ENCODE measurements around the gene MEX3C. TPM values are rescaled to one million over a fixed set of nuclear protein-coding genes. Genes with fewer than 3 reads are reported as not detected.

Gene MEX3C
- total and polyA plus RNA-seq, 5 donors from 2014 or later, result 6.4 to 84.3 (median 10.2) TPM

- Histone ChIP-seq H3K27me3 (ENCODE audit: control insufficient read depth, insufficient read depth, low read length) (no peaks in the 10 kb centered on the region), H3K4me3 (ENCODE audit: low read depth, low read length) (no peak overlapping the region), H3K36me3 (ENCODE audit: control insufficient read depth, insufficient read depth, low read length) (no peaks in the 10 kb centered on the region), H3K27ac (ENCODE audit: insufficient read depth, low read length, poor library complexity, severe bottlenecking) (no peak overlapping the region), H3K4me1 (ENCODE audit: control insufficient read depth, insufficient read depth, low read length, poor library complexity, severe bottlenecking) (no peaks in the 10 kb centered on the region), H3K9me3 (ENCODE audit: control insufficient read depth in 2 of 2, low read length in 2 of 2) (no peaks in the 10 kb centered on the region)
- Mint-ChIP-seq H3K27me3 (peaks cover 6% of the 10 kb centered on the region), H3K4me1 (no peaks in the 10 kb centered on the region), H3K27ac (no peak overlapping the region), H3K9me3 (peaks cover 0 to 10% (median 1%) of the 10 kb centered on the region in 7 donors), H3K4me3 (no peak overlapping the region), H3K36me3 (no peaks in the 10 kb centered on the region)
- ATAC-seq (ENCODE audit: low read depth in 2 of 2) (no peak), DNase-seq (no peak)
These were observed 29.3 kb upstream of the MEX3C start for GRCh38 chr18:51226587-51227350.

- no peaks in the 10 kb centered on the region for H3K27me3 ChIP-seq (ENCODE audit: control insufficient read depth, insufficient read depth, low read length)
- no peaks in the 10 kb centered on the region for H3K36me3 ChIP-seq (ENCODE audit: control insufficient read depth, insufficient read depth, low read length)
- no peak for DNase-seq
- H3K9me3 Mint-ChIP-seq, result peaks cover 0 to 10% (median 1%) of the 10 kb centered on the region in 7 donors
- no peak overlapping the region for H3K27ac Mint-ChIP-seq
- ATAC-seq (ENCODE audit: low read depth in 2 of 2), result no peak
- H3K36me3 Mint-ChIP-seq, result no peaks in the 10 kb centered on the region
- peaks cover 11% of the 10 kb centered on the region for H3K27me3 Mint-ChIP-seq
- no peak overlapping the region for H3K4me3 Mint-ChIP-seq
- no peak overlapping the region for H3K4me3 ChIP-seq (ENCODE audit: low read depth, low read length)
- no peak overlapping the region for H3K27ac ChIP-seq (ENCODE audit: insufficient read depth, low read length, poor library complexity, severe bottlenecking)
- no peaks in the 10 kb centered on the region for H3K4me1 Mint-ChIP-seq
- no peaks in the 10 kb centered on the region for H3K9me3 ChIP-seq (ENCODE audit: control insufficient read depth in 2 of 2, low read length in 2 of 2)
- H3K4me1 ChIP-seq (ENCODE audit: control insufficient read depth, insufficient read depth, low read length, poor library complexity, severe bottlenecking), result no peaks in the 10 kb centered on the region
These were observed 28.6 kb upstream of the MEX3C start for GRCh38 chr18:51226068-51226467.

- H3K4me3 ChIP-seq (ENCODE audit: low read depth, low read length), result no peak overlapping the region
- no peaks in the 10 kb centered on the region for H3K27me3 ChIP-seq (ENCODE audit: control insufficient read depth, insufficient read depth, low read length)
- H3K27me3 Mint-ChIP-seq, result no peaks in the 10 kb centered on the region
- DNase-seq (no peak), ATAC-seq (ENCODE audit: low read depth in 2 of 2) (no peak)
- H3K36me3 ChIP-seq (ENCODE audit: control insufficient read depth, insufficient read depth, low read length), result no peaks in the 10 kb centered on the region
- H3K4me1 ChIP-seq (ENCODE audit: control insufficient read depth, insufficient read depth, low read length, poor library complexity, severe bottlenecking), result peaks cover 10% of the 10 kb centered on the region
- peaks cover 0 to 1% (median 0%) of the 10 kb centered on the region in 7 donors for H3K9me3 Mint-ChIP-seq
- no peak overlapping the region for H3K27ac Mint-ChIP-seq
- H3K4me3 Mint-ChIP-seq, result no peak overlapping the region
- H3K36me3 Mint-ChIP-seq, result no peaks in the 10 kb centered on the region
- H3K4me1 Mint-ChIP-seq, result peaks cover 4 to 19% (median 11%) of the 10 kb centered on the region in 4 donors
- H3K9me3 ChIP-seq (ENCODE audit: control insufficient read depth in 2 of 2, low read length in 2 of 2), result no peaks in the 10 kb centered on the region
- H3K27ac ChIP-seq (ENCODE audit: insufficient read depth, low read length, poor library complexity, severe bottlenecking), result no peak overlapping the region
These were observed 15.1 kb upstream of the MEX3C start for GRCh38 chr18:51212606-51213005.

- no peaks in the 10 kb centered on the region for H3K36me3 ChIP-seq (ENCODE audit: control insufficient read depth, insufficient read depth, low read length)
- H3K4me1 ChIP-seq (ENCODE audit: control insufficient read depth, insufficient read depth, low read length, poor library complexity, severe bottlenecking), result peaks cover 10% of the 10 kb centered on the region
- no peaks in the 10 kb centered on the region for H3K27me3 ChIP-seq (ENCODE audit: control insufficient read depth, insufficient read depth, low read length)
- ATAC-seq (ENCODE audit: low read depth in 2 of 2), result peak; percentile 75 to 78
- Mint-ChIP-seq H3K27ac (peak overlapping the region; percentile 10 to 74 (median 45)), H3K4me1 (peaks cover 4 to 19% (median 11%) of the 10 kb centered on the region in 4 donors), H3K4me3 (peak overlapping the region in 1 of 4 donors; percentile 4), H3K27me3 (peaks cover 7% of the 10 kb centered on the region), H3K36me3 (no peaks in the 10 kb centered on the region), H3K9me3 (peaks cover 0 to 1% (median 0%) of the 10 kb centered on the region in 7 donors)
- H3K27ac ChIP-seq (ENCODE audit: insufficient read depth, low read length, poor library complexity, severe bottlenecking), result no peak overlapping the region
- H3K9me3 ChIP-seq (ENCODE audit: control insufficient read depth in 2 of 2, low read length in 2 of 2), result no peaks in the 10 kb centered on the region
- DNase-seq, result peak in 2 of 3 donors; percentile 37 to 86
- H3K4me3 ChIP-seq (ENCODE audit: low read depth, low read length), result no peak overlapping the region
These were observed 14.1 kb upstream of the MEX3C start for GRCh38 chr18:51211552-51211951.

- Mint-ChIP-seq H3K4me1 (peaks cover 15 to 38% (median 29%) of the 10 kb centered on the region in 4 donors), H3K36me3 (no peaks in the 10 kb centered on the region), H3K9me3 (no peaks in the 10 kb centered on the region), H3K4me3 (peak overlapping the region; percentile 96 to 99 (median 98)), H3K27ac (peak overlapping the region; percentile 96 to 98 (median 98)), H3K27me3 (peaks cover 4% of the 10 kb centered on the region)
- peak overlapping the region; percentile 32 for H3K4me3 ChIP-seq (ENCODE audit: low read depth, low read length)
- DNase-seq (peak in 2 of 3 donors; percentile 37 to 63), ATAC-seq (ENCODE audit: low read depth in 2 of 2) (no peak)
- no peaks in the 10 kb centered on the region for H3K9me3 ChIP-seq (ENCODE audit: control insufficient read depth in 2 of 2, low read length in 2 of 2)
- H3K36me3 ChIP-seq (ENCODE audit: control insufficient read depth, insufficient read depth, low read length), result no peaks in the 10 kb centered on the region
- peak overlapping the region; percentile 84 for H3K27ac ChIP-seq (ENCODE audit: insufficient read depth, low read length, poor library complexity, severe bottlenecking)
- peaks cover 36% of the 10 kb centered on the region for H3K4me1 ChIP-seq (ENCODE audit: control insufficient read depth, insufficient read depth, low read length, poor library complexity, severe bottlenecking)
- no peaks in the 10 kb centered on the region for H3K27me3 ChIP-seq (ENCODE audit: control insufficient read depth, insufficient read depth, low read length)
These were observed 445 bp downstream of the MEX3C start for GRCh38 chr18:51196811-51197660.

GRCh38 chr18:51196118-51196810 lies 1.2 kb downstream of the MEX3C start:
- Histone ChIP-seq H3K36me3 (ENCODE audit: control insufficient read depth, insufficient read depth, low read length) (no peaks in the 10 kb centered on the region), H3K27me3 (ENCODE audit: control insufficient read depth, insufficient read depth, low read length) (no peaks in the 10 kb centered on the region), H3K4me1 (ENCODE audit: control insufficient read depth, insufficient read depth, low read length, poor library complexity, severe bottlenecking) (peaks cover 44% of the 10 kb centered on the region), H3K9me3 (ENCODE audit: control insufficient read depth in 2 of 2, low read length in 2 of 2) (no peaks in the 10 kb centered on the region), H3K27ac (ENCODE audit: insufficient read depth, low read length, poor library complexity, severe bottlenecking) (peak overlapping the region; percentile 84), H3K4me3 (ENCODE audit: low read depth, low read length) (peak overlapping the region; percentile 97)
- Mint-ChIP-seq H3K27ac (peak overlapping the region; percentile 83 to 98 (median 95)), H3K4me3 (peak overlapping the region; percentile 78 to 99 (median 94)), H3K4me1 (peaks cover 20 to 46% (median 35%) of the 10 kb centered on the region in 4 donors), H3K27me3 (peaks cover 4% of the 10 kb centered on the region), H3K36me3 (no peaks in the 10 kb centered on the region), H3K9me3 (no peaks in the 10 kb centered on the region)
- ATAC-seq (ENCODE audit: low read depth in 2 of 2) (no peak), DNase-seq (peak in 2 of 3 donors; percentile 37 to 57)

- no peak for ATAC-seq (ENCODE audit: low read depth in 2 of 2)
- Mint-ChIP-seq H3K36me3 (no peaks in the 10 kb centered on the region), H3K4me3 (peak overlapping the region; percentile 78 to 99 (median 94)), H3K4me1 (peaks cover 27 to 53% (median 42%) of the 10 kb centered on the region in 4 donors), H3K27ac (peak overlapping the region; percentile 83 to 98 (median 95)), H3K9me3 (no peaks in the 10 kb centered on the region), H3K27me3 (peaks cover 4% of the 10 kb centered on the region)
- H3K36me3 ChIP-seq (ENCODE audit: control insufficient read depth, insufficient read depth, low read length), result no peaks in the 10 kb centered on the region
- peak in 2 of 3 donors; percentile 44 to 74 for DNase-seq
- no peaks in the 10 kb centered on the region for H3K9me3 ChIP-seq (ENCODE audit: control insufficient read depth in 2 of 2, low read length in 2 of 2)
- peaks cover 51% of the 10 kb centered on the region for H3K4me1 ChIP-seq (ENCODE audit: control insufficient read depth, insufficient read depth, low read length, poor library complexity, severe bottlenecking)
- H3K27ac ChIP-seq (ENCODE audit: insufficient read depth, low read length, poor library complexity, severe bottlenecking), result peak overlapping the region; percentile 84
- peak overlapping the region; percentile 97 for H3K4me3 ChIP-seq (ENCODE audit: low read depth, low read length)
- H3K27me3 ChIP-seq (ENCODE audit: control insufficient read depth, insufficient read depth, low read length), result no peaks in the 10 kb centered on the region
These were observed 1.9 kb downstream of the MEX3C start for GRCh38 chr18:51195451-51196117.

Data from CD4-positive, CD25-positive, alpha-beta regulatory T cell (primary cell).